Measurements from ENCODE around the gene VSIG10.

DNA sequence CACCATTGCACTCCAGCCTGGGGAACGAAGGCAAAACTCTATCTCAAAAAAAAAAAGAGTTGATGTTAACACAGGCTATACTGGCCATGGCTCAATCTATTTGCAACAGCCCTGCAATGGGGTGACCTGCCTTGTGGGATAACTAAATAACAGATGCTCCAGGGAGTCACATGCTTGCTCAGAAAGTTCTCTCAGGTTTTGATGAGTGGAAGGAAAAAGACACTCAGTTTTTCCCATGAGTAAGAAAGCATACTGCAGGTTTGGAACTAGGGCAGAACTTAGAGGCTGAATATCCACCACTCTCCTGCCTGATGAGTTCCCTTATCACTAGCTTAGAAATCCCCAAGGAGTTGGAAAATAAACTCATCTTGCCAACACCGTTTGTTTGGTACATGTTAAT is 59.7 kb downstream of the VSIG10 start:
- TF ChIP-seq, protein P1, sequence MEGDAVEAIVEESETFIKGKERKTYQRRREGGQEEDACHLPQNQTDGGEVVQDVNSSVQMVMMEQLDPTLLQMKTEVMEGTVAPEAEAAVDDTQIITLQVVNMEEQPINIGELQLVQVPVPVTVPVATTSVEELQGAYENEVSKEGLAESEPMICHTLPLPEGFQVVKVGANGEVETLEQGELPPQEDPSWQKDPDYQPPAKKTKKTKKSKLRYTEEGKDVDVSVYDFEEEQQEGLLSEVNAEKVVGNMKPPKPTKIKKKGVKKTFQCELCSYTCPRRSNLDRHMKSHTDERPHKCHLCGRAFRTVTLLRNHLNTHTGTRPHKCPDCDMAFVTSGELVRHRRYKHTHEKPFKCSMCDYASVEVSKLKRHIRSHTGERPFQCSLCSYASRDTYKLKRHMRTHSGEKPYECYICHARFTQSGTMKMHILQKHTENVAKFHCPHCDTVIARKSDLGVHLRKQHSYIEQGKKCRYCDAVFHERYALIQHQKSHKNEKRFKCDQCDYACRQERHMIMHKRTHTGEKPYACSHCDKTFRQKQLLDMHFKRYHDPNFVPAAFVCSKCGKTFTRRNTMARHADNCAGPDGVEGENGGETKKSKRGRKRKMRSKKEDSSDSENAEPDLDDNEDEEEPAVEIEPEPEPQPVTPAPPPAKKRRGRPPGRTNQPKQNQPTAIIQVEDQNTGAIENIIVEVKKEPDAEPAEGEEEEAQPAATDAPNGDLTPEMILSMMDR (IDR thresholded peaks at IDR 0.05) = no peak
- TF ChIP-seq POLR2A (IDR thresholded peaks at IDR 0.05) = no peak
